Measurements from ENCODE around the gene F10.

The F10 gene

GRCh38 chr13:113082198-113083021, 40.2 kb upstream of the F10 start:
- TF ChIP-seq CTCF (conservative IDR thresholded peaks at IDR 0.05; ENCODE audit: low read depth, low read length) = no peak
- no peaks in the 10 kb centered on the region for H3K27me3 ChIP-seq (ENCODE audit: insufficient read depth, low read depth)
- H3K4me3 ChIP-seq (IDR thresholded peaks at IDR 0.05; ENCODE audit: insufficient read depth, low read depth, low read length) = no peak overlapping the region

GRCh38 chr13:113083022-113083373, 39.6 kb upstream of the F10 start:
- Histone ChIP-seq H3K27me3 (ENCODE audit: insufficient read depth, low read depth) (no peaks in the 10 kb centered on the region), H3K4me1 (ENCODE audit: low read depth, poor library complexity, severe bottlenecking) (no peaks in the 10 kb centered on the region), H3K36me3 (ENCODE audit: insufficient read depth) (no peaks in the 10 kb centered on the region), H3K4me3 (IDR thresholded peaks at IDR 0.05; ENCODE audit: insufficient read depth, low read depth, low read length) (no peak overlapping the region), H3K4me2 (no peak overlapping the region), H2AFZ (ENCODE audit: low read depth) (no peak overlapping the region), H3K27ac (no peak overlapping the region), H4K20me1 (ENCODE audit: insufficient read depth) (no peaks in the 10 kb centered on the region), H3K79me2 (ENCODE audit: insufficient read depth, low read depth) (no peaks in the 10 kb centered on the region), H3K9ac (no peak overlapping the region)
- TF ChIP-seq CTCF (conservative IDR thresholded peaks at IDR 0.05; ENCODE audit: low read depth, low read length) = no peak

More at GRCh38 chr13:113082198-113083021, 40.2 kb upstream of the F10 start:
- Histone ChIP-seq H3K4me1 (ENCODE audit: low read depth, poor library complexity, severe bottlenecking) (no peaks in the 10 kb centered on the region), H3K36me3 (ENCODE audit: insufficient read depth) (no peaks in the 10 kb centered on the region), H3K79me2 (ENCODE audit: insufficient read depth, low read depth) (no peaks in the 10 kb centered on the region), H3K9ac (no peak overlapping the region), H2AFZ (ENCODE audit: low read depth) (no peak overlapping the region), H3K4me2 (no peak overlapping the region), H3K27ac (no peak overlapping the region), H4K20me1 (ENCODE audit: insufficient read depth) (no peaks in the 10 kb centered on the region)

- no peak overlapping the region for H3K9ac ChIP-seq
- no peak overlapping the region for H2AFZ ChIP-seq (ENCODE audit: low read depth)
Measured at GRCh38 chr13:113083402-113084061, 39.1 kb upstream of the F10 start.

More at GRCh38 chr13:113083402-113084061, 39.1 kb upstream of the F10 start:
- no peak overlapping the region for H3K4me3 ChIP-seq (IDR thresholded peaks at IDR 0.05; ENCODE audit: insufficient read depth, low read depth, low read length)
- no peak overlapping the region for H3K27ac ChIP-seq
- H3K36me3 ChIP-seq (ENCODE audit: insufficient read depth) = no peaks in the 10 kb centered on the region
- H3K27me3 ChIP-seq (ENCODE audit: insufficient read depth, low read depth) = no peaks in the 10 kb centered on the region
- no peak overlapping the region for H3K4me2 ChIP-seq
- no peaks in the 10 kb centered on the region for H4K20me1 ChIP-seq (ENCODE audit: insufficient read depth)
- H3K79me2 ChIP-seq (ENCODE audit: insufficient read depth, low read depth) = no peaks in the 10 kb centered on the region
- TF ChIP-seq CTCF (conservative IDR thresholded peaks at IDR 0.05; ENCODE audit: low read depth, low read length) = no peak
- H3K4me1 ChIP-seq (ENCODE audit: low read depth, poor library complexity, severe bottlenecking) = no peaks in the 10 kb centered on the region
